Endometrial microvascular endothelial cells (primary cell): ENCODE results near the gene MSRB3. TPM values are rescaled to one million over a fixed set of nuclear protein-coding genes. Genes with fewer than 3 reads are reported as not detected.
"Not testable (repeated sequence)": the region's sequence is repeated elsewhere in the genome, so short reads cannot be mapped to it uniquely, and the experiment has no call there.

Experiments
- in situ Hi-C: cut with HindIII; loops from 2 replicates; pipeline ENCODE4 v1.10.0; 2017; ENCODE audit warnings: low sequenced_read_pairs, low pct_unique_long_range_greater_than_20kb; ENCODE audit errors: inconsistent ontology term
- total RNA-seq: library from RNA; depleted of rRNA; stranded (reverse); fragments of >200 nt; gene quantifications from one replicate; pipeline ENCODE4 v1.2.3, GENCODE V29; 2015; ENCODE audit errors: inconsistent ontology term

MSRB3 gene
- total RNA-seq, 1 donor from 2014 or later: 47.6 TPM

DNA sequence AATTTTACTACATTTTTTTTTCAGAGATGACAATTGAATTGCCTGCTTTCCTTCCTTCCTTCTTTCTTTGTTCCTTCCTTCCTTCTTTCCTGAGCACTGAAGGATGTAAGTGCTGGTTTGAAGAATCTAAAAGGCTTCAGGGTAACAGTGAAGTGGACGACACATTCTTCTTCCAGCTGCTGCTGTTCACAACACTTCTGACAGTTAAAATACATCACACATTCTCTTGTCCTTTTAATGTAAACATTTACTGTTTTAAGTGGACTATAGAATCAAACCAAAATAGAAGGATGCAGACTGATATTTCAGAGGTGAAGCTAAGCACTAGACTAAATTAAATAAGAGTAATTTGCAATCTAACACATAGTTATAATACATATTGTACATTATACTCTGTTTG is 151.5 kb downstream of the MSRB3 start:
- in situ Hi-C loops: no loop called here

DNA sequence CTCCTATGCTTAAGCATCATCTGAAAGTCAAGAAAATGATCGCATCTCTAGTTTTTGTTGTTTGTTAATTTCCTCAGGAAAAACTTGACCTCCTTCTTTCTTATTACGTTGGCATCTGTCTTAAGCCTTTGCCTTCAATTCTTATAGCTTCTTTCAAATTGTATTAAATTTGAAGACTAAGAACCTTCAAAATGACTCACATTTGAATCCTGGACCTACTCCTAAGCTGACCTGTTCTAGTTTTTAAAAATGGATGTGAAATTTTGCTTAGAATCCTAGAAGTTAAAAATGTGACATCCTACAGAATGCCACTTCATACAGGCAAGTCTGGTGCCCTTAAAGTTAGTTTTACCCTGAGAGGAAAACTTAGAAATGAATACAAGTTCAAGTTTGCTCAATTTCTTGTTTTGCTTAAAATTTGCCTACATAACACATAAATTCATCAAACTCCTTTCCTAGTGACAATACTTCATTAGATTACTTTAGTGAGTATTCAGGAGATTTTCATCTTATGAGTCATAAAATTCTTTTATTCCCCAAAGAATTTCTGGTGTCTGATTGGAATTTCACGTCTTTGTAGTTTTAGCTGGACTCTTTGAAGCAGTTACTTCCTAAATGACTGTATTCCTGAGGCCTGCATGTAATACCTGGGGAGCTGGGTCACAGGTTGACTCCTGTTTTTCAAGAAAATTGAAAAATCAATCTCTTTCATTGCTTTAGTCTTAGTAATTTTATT is 152.3 kb downstream of the MSRB3 start:
- in situ Hi-C loops: no loop called here

DNA sequence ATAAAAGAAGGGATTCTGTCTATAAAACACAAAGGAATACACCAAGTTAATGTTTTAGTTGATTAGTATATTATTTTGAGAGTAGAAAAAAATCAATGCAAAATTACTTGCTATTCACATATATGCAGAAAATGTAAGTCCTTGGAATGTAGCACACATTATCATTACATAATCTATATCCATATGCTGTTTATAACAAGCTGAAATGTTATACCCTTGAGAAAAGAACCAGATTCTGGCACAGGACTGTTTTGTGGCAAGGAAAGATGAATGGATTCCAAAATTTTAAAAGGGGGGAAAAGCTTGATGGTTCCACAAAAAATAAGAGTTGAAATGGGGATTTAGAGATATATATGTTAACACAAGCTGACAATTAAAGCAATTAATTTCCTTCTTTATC is 153.6 kb downstream of the MSRB3 start:
- in situ Hi-C loops: no loop called here

DNA sequence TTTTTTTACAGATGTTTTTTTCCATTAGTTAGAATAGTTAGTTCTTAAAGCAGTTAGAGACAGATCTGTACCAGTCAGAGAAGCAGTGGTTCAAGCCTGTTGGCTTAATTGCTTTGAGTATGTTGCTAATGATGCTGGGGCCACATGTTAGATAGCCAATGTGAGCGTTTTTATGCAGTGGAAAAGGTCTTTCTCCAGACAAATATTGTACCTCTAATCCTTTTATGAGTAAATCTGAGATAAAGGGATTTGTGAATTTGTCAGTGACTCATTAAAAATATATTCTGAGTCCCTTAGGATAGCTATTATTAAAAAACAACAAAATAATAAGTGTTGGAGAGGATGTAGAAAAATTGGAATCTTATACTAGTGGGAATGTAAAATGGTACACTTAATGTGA is 154.2 kb downstream of the MSRB3 start:
- in situ Hi-C loops: no loop called here

DNA sequence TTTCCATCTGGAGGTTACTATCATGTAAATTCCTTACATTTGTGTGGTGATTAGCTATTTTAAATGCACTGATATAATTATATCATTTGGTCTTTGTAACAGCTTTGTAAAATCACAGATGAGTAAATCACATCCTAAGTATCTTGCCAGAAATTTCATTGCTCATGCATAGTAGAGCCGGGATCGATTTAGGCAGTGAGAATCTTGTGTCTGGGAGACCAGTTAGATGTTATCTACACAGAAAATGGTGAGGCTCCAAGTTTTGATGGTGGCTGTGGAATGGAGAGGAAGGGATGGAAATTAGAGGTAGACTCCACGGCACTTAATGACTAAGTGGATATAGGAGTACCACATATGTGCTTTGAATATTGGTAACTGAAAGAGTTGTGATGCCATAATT is 156.3 kb downstream of the MSRB3 start:
- in situ Hi-C loops: no loop called here

DNA sequence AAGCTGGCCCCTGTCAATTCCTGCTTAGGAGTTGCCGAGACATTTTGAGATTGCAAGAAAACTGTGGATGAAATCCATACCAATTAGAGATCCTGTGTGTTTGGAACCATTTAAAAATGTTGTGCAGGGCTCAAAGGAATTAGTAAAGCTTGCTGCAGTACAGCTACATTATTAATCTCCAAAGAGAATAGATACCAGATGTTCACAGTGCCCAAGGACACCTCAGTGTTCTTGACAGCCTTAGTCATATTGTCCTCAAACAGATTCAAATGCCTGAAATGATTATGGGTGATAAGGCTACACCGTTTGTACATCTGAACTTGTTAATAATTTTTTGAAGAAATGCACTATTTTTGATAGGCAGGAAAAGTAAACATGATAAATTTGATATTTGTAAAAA is 164.6 kb downstream of the MSRB3 start:
- in situ Hi-C loops: no loop called here

DNA sequence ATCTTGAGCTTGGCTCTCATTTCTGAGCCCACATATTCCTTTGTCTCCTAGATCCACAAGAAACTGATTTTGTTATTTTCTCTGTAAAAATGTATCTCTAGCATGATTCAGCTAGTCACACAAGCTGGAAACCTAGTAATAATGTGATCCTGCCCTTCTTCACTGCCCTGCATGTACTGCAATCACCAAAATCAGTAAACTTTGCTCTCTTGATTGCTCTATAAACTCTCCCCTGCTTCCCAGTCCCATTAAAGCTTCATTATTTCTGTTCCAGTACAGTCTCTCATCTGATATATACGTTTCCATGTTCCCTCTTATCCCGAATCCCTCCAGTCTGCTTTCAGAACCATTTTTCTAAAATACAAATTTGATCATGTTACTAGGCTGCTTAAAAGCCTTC is 166.5 kb downstream of the MSRB3 start:
- in situ Hi-C loops: no loop called here

DNA sequence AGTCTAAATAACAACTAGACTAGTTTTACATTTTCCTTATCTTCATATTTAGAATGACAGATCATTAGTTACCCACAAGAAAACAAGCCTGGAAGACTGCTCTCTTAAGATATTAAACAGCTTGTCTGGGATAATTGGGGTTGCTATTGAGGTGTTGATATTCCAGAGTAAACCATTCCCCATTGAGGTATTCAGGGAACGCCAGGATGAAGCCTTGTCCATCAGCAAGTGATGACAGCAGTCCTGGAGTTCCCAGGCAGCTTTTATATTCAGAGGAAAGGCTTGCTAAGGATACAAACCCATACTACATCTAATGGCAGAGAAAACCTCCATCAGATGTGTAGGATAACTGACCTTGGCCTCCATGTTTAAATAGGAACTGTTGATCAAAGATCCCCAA is 168.4 kb downstream of the MSRB3 start:
- in situ Hi-C loops: no loop called here

DNA sequence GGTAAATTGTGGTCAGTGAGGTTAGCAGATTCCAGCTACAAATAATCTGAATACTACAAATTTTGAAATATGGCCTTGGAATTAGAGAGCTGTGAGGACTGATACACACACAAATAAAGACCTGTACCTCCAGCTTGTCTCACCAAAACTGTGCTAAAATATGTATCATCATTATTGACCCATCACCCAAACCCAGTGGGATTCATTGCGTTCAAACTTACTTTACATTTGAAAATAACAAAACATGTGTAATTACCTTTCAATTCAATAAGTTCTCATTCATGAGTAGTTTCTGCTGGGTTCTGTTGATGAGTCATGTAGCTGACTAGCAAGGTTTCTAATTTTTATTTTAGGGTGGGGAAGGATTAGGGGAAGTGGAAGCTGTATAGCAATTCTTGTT is 170.9 kb downstream of the MSRB3 start:
- in situ Hi-C loops: no loop called here

DNA sequence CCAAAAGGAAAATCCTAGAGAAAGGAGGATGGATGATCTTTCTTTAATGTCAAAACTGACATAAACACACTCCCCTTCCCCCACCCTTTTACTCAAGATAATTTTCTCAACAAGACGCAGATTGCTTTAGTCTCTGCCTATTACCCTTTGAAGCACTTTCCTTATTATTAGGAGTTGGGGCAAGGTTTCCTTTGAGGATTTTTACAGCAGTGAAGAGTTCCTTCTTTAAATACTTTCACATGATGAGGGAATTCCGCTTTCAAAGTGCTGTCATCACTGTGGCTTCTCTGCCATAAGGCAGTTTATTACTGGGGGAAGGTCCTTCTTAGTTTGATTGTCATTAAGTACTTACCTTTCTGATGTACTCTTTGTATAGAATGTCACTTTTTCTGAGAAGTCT is 172.1 kb downstream of the MSRB3 start:
- in situ Hi-C loops: no loop called here

DNA sequence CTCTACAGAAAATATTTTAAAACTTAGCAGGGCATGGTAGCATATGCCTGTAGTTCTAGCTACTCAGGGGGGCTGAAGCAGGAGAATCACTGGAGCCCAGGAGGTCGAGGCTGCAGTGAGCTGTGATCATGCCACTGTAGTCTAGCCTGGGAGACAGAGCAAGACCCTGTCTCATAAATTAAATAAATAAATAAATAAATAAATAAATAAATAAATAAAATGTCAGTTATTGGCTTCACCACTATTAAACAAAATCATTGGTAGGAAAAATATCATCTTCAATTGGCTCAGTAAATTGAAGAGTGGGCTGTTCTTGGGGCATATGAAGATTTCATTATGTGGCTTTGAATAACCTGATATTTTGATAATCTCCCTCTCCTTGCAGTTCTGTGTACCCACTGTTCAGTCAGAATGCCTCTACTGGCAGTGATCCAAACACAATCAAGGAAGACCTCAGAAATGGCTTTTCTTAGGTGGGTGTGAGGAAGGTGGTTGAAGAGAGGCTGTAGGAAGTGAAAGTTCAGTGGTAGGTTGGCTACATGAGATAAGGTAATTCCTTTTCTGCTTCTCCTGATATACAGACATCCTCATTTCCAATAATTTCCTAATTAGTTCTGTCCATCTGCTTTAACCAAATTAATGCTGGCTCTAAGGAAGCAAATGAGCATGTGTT is 175.8 kb downstream of the MSRB3 start:
- in situ Hi-C loops: no loop called here

DNA sequence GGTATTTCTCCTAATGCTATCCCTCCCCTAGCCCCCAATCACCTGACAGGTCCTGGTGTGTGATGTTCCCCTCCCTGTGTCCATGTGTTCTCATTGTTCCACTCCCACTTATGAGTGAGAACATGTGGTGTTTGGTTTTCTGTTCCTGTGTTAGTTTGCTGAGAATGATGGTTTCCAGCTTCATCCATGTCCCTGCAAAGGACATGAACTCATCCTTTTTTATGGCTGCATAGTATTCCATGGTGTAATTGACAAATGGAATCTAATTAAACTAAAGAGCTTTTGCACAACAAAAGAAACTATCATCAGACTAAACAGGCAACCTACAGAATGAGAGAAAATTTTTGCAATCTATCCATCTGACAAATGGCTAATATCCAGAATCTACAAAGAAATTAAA is 178.9 kb downstream of the MSRB3 start:
- in situ Hi-C loops: not testable (repeated sequence)

DNA sequence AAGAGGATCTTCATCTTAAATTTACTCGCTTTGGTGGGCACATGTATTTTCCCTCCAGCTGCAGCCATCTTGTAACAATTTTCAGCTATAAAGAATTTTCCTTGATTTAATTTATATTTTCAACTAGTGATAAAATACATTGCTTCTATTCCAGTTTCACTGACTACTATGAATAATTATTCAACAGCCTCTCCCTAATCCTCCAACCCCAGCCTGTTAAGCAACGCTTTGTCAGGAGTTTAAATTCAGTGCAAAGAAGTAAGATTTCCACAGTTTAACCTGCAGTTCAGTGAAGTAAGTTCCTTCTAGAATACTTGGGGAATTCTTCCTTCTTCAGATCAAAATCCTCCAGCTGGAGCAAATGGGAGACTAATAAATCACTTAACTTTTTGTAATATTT is 180.2 kb downstream of the MSRB3 start:
- in situ Hi-C loops: no loop called here

DNA sequence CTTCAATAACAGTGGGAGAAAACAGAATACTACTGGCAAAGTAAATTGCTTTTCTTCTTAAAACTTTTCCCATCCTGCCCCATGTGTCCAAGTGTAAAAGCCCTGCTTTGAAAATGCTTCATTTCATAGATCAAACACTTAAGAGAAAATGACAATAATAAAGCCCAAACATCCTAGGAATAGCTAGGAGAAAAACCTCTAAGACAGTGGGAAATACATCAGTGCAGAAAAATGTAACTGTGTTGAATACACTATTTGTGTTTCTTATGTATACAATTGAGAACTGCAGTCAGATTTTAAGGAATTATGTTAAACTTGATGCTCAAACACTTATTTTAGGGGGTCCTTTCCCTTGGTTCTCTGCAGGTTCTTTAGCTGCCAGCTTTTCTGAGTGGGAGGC is 181.1 kb downstream of the MSRB3 start:
- in situ Hi-C loops: no loop called here

DNA sequence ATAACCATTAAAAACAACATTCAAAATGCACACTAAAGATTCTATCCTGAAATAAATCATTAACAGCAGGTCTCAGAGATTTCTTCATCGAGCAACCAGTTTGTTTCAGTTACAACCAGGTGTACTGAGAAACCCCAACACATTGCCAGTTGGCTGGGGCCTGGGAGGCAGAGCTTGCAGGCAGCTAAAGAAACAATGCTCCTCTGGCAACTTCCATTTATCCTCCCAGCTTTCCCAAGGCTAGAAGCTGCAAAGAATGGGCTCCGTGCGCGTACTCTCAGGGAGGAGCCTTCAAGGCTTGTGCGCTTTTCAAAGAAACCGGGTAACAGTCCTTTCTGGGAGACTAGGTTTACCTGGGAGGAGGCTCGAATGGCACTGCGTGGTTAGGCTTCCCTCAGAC is 181.6 kb downstream of the MSRB3 start:
- in situ Hi-C loops: no loop called here

DNA sequence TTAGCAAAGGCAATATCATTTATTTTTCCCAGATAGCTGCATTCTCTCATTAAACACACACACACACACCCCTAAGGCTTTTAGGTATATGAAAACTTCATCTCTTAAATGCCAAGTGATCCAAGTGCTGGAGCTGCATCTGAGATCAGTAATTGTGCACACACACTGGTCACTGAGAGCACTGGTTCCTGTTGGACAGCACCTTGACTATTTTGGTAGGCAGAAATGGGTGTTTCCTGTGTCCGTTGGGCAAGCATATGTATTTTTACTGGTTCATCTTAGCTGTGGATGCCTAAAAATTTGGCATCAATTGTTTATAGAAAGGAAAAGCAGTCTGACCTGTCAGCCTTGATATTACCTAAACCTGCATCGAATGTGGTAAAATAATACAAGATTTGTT is 182.5 kb downstream of the MSRB3 start:
- in situ Hi-C loops: no loop called here

DNA sequence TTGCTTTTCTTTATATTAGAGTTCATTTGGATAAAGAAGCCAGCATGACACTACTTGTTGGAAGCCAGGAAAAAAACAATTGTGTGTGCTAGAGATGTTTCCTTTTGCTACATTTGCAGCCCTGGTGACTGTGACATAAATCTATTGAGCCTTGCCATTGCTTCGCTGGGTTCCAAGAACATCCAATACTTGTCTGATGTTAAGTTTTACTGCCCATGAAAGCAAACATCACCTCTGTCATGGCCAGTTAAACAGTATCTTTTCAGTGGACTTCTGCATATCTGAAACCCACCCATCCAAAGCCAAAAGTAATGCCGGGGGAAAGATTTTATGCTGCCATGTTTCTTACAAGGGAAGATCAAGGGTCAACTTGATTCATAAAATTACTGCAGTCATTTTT is 184.0 kb downstream of the MSRB3 start:
- in situ Hi-C loops: no loop called here

DNA sequence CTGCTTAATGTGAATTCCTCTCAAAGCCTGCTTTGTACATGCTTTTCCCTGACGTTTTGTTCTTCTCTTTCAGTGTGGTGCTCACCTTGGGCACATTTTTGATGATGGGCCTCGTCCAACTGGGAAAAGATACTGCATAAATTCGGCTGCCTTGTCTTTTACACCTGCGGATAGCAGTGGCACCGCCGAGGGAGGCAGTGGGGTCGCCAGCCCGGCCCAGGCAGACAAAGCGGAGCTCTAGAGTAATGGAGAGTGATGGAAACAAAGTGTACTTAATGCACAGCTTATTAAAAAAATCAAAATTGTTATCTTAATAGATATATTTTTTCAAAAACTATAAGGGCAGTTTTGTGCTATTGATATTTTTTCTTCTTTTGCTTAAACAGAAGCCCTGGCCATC is 184.6 kb downstream of the MSRB3 start:
- in situ Hi-C loops: no loop called here

DNA sequence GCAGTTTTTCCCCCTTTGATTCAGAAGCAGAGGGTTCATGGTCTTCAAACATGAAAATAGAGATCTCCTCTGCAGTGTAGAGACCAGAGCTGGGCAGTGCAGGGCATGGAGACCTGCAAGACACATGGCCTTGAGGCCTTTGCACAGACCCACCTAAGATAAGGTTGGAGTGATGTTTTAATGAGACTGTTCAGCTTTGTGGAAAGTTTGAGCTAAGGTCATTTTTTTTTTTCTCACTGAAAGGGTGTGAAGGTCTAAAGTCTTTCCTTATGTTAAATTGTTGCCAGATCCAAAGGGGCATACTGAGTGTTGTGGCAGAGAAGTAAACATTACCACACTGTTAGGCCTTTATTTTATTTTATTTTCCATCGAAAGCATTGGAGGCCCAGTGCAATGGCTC is 185.1 kb downstream of the MSRB3 start:
- in situ Hi-C loops: no loop called here

DNA sequence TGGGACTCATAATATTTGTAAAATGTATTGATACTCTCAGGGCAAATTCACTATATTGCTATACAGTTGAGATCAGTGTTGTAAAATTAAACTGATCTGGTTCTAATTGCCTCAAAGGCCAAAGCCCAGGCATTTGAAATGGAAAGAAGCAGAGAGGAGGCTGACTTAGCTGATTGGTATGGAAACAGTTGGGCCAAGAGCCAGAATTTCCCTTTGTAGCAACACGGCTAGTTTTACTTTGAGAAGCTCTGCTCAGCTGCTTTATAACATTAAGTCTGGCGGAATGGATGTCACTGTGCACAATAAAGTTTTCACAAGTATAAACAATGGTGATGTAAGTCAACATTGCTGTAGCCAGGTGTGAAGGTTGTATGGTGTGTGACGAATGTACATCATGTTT is 186.4 kb downstream of the MSRB3 start:
- in situ Hi-C loops: no loop called here
